ENCODE results near the gene TBC1D10B.
"Not testable (repeated sequence)": the region's sequence is repeated elsewhere in the genome, so short reads cannot be mapped to it uniquely, and the experiment has no call there.

TBC1D10B gene

GRCh38 chr16:30342751-30343490 is 27.4 kb downstream of the TBC1D10B start:
- no peak overlapping the region for H3K27ac ChIP-seq
- DNase-seq (ENCODE audit: low read depth, low spot score), result no peak

GRCh38 chr16:30341971-30342370 is 28.3 kb downstream of the TBC1D10B start:
- DNase-seq (ENCODE audit: low read depth, low spot score); H3K27ac ChIP-seq: not testable (repeated sequence)

GRCh38 chr16:30340621-30341020 is 29.7 kb downstream of the TBC1D10B start:
- no peak overlapping the region for H3K27ac ChIP-seq
- no peak for DNase-seq (ENCODE audit: low read depth, low spot score)

GRCh38 chr16:30338715-30339114 is 31.6 kb downstream of the TBC1D10B start:
- not testable (repeated sequence) for H3K27ac ChIP-seq; DNase-seq (ENCODE audit: low read depth, low spot score)

GRCh38 chr16:30337964-30338357 is 32.3 kb downstream of the TBC1D10B start:
- DNase-seq (ENCODE audit: low read depth, low spot score), result not testable (repeated sequence)

GRCh38 chr16:30335598-30336474 is 34.5 kb downstream of the TBC1D10B start:
- DNase-seq (ENCODE audit: low read depth, low spot score), result no peak

More at GRCh38 chr16:30337964-30338357, 32.3 kb downstream of the TBC1D10B start:
- H3K27ac ChIP-seq, result not testable (repeated sequence)

GRCh38 chr16:30335028-30335597 is 35.2 kb downstream of the TBC1D10B start:
- DNase-seq (ENCODE audit: low read depth, low spot score), result not testable (repeated sequence)
- peak overlapping the region; percentile 92 for H3K27ac ChIP-seq

More at GRCh38 chr16:30335598-30336474, 34.5 kb downstream of the TBC1D10B start:
- H3K27ac ChIP-seq, result peak overlapping the region; percentile 92

GRCh38 chr16:30334473-30334989 is 35.8 kb downstream of the TBC1D10B start:
- peak overlapping the region; percentile 92 for H3K27ac ChIP-seq
- not testable (repeated sequence) for DNase-seq (ENCODE audit: low read depth, low spot score)

- not testable (repeated sequence) for DNase-seq (ENCODE audit: low read depth, low spot score); H3K27ac ChIP-seq
These were observed 46.1 kb downstream of the TBC1D10B start for GRCh38 chr16:30324220-30324619.

GRCh38 chr16:30318647-30319046 is 51.6 kb downstream of the TBC1D10B start:
- not testable (repeated sequence) for H3K27ac ChIP-seq; DNase-seq (ENCODE audit: low read depth, low spot score)

- DNase-seq (ENCODE audit: low read depth, low spot score); H3K27ac ChIP-seq: not testable (repeated sequence)
These were observed 59.4 kb downstream of the TBC1D10B start for GRCh38 chr16:30310937-30311336.

GRCh38 chr16:30309255-30309654 is 61.0 kb downstream of the TBC1D10B start:
- not testable (repeated sequence) for DNase-seq (ENCODE audit: low read depth, low spot score); H3K27ac ChIP-seq
